Common myeloid progenitor, CD34-positive (primary cell): Measurements from ENCODE around the gene SIGLEC11.
"Not testable (repeated sequence)": the region's sequence is repeated elsewhere in the genome, so short reads cannot be mapped to it uniquely, and the experiment has no call there.

Source experiments
- CTCF ChIA-PET: fragments of 350-600 bp; sonication (Branson Sonifier 250); formaldehyde crosslinking; loops from one replicate; lab custom pipeline; 2021; ENCODE audit warnings: antibody characterized with exemption; lab: Charles Lee
- POLR2A ChIA-PET: fragments of 350-600 bp; sonication (Branson Sonifier 250); formaldehyde crosslinking; loops from one replicate; lab custom pipeline; 2021; ENCODE audit warnings: antibody characterized with exemption; lab: Charles Lee
- DNase-seq, 3 donors: peaks; one replicate each; pipeline versions ENCODE4 v3.0.0 to v3.0.0-alpha.2; 2013
- H3K27ac ChIP-seq, 2 experiments: 1 replicate in 1 of 2; 2 replicates in 1 of 2; pipeline ENCODE4 v1.7.0; 2013; ENCODE audit warnings: inconsistent platforms in 2 of 2, low read length in 2 of 2, mild to moderate bottlenecking in 2 of 2, low read depth in 1 of 2, moderate library complexity in 1 of 2; ENCODE audit not compliant: severe bottlenecking in 2 of 2, insufficient read depth in 1 of 2, poor library complexity in 1 of 2
- H3K27me3 ChIP-seq, 5 experiments: replicated peaks in 2 of 5; 1 replicate in 3 of 5; 2 replicates in 2 of 5; pipeline versions ENCODE4 v1.6.1 to v1.7.0; 2013; ENCODE audit warnings: low read length in 4 of 5, mild to moderate bottlenecking in 2 of 5, moderate library complexity in 2 of 5, inconsistent platforms in 1 of 5; ENCODE audit not compliant: insufficient read depth in 5 of 5, control insufficient read depth in 4 of 5
- H3K36me3 ChIP-seq, 4 experiments: 1 replicate in 2 of 4; 2 replicates in 2 of 4; pipeline versions ENCODE4 v1.6.1 to v1.7.0; 2013; ENCODE audit warnings: low read length in 3 of 4, control low read depth in 1 of 4, mild to moderate bottlenecking in 1 of 4; ENCODE audit not compliant: control insufficient read depth in 4 of 4, insufficient read depth in 4 of 4
- H3K4me1 ChIP-seq, 4 experiments: 1 replicate in 3 of 4; 2 replicates in 1 of 4; pipeline versions ENCODE4 v1.6.1 to v1.7.1; 2013; ENCODE audit warnings: low read length in 3 of 4, mild to moderate bottlenecking in 3 of 4, control low read depth in 1 of 4, inconsistent platforms in 1 of 4, moderate library complexity in 1 of 4; ENCODE audit not compliant: control insufficient read depth in 4 of 4, insufficient read depth in 4 of 4; ENCODE audit errors: control extremely low read depth in 1 of 4
- H3K4me3 ChIP-seq, 7 experiments: 1 replicate in 4 of 7; 2 replicates in 3 of 7; pipeline versions ENCODE4 v1.5.1 to v1.7.0; 2013; ENCODE audit warnings: mild to moderate bottlenecking in 7 of 7, low read length in 6 of 7, moderate library complexity in 6 of 7, inconsistent platforms in 2 of 7, low read depth in 2 of 7, control low read depth in 1 of 7; ENCODE audit not compliant: insufficient read depth in 4 of 7, control insufficient read depth in 1 of 7; ENCODE audit errors: extremely low read depth in 1 of 7
- H3K9me3 ChIP-seq, 5 experiments: 1 replicate in 4 of 5; 2 replicates in 1 of 5; pipeline versions ENCODE4 v1.6.1 to v1.7.1; 2013; ENCODE audit warnings: low read length in 4 of 5, mild to moderate bottlenecking in 2 of 5, inconsistent platforms in 1 of 5, low read depth in 1 of 5, moderate library complexity in 1 of 5; ENCODE audit not compliant: control insufficient read depth in 4 of 5, insufficient read depth in 2 of 5; ENCODE audit errors: control extremely low read depth in 1 of 5
- WGBS: methylation state at CpG from one replicate; pipeline ENCODE4 v1.1.5; 2013; ENCODE audit not compliant: insufficient coverage; 5-methylcytosine and 5-hydroxymethylcytosine counted together

The SIGLEC11 gene

DNA sequence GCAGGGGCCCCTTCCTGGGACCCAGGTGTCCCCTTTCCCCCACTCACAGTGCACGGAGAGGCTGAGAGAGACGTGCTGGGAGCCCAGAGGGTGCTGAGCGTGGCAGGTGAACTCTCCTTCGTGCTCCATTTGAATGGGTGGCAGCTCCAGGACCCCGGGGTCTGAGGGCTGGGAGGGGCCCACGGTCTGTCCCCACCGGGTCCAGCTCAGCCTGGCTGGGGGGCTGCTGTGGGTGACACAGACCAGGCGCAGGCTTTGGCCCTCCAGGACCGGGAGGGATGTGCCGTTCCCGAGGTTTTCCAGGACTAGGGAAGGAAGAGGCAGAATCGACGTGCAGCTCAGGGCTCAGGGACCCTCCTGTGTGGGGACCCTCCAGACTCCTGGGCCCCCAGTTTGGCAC, 2.4 kb downstream of the SIGLEC11 start:
- H3K36me3 ChIP-seq, H3K27me3 ChIP-seq, H3K9me3 ChIP-seq, H3K27ac ChIP-seq, DNase-seq, H3K4me3 ChIP-seq, CTCF ChIA-PET, POLR2A ChIA-PET: not testable (repeated sequence)
- 88% methylated on average over 8 of the region's 13 CpGs for WGBS
- H3K4me1 ChIP-seq: peaks cover 5 to 16% (median 9%) of the 10 kb centered on the region in 4 experiments

DNA sequence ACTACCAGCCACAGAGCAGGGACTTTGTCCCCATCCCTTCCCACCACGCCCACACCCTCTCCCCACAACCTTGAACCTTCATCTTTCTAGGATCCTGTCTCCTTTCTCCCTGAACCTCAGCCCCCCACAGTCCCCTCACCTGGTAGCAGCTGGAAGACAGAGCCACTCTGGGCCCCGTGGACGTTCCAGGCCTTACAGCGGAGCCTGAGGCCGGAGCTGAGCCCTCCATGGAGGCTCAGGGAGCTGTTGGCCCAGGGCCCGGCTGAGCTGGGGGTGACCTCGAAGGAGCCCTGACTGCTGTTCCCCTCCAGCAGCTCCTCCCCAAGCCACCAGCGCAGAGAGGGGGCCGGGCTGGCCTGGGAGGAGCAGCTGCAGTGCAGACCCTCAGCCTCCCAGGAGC, 2.8 kb downstream of the SIGLEC11 start:
- H3K4me1 ChIP-seq: peaks cover 6 to 19% (median 12%) of the 10 kb centered on the region in 4 experiments
- H3K27ac ChIP-seq, DNase-seq, H3K27me3 ChIP-seq, H3K9me3 ChIP-seq, H3K4me3 ChIP-seq, H3K36me3 ChIP-seq, POLR2A ChIA-PET: not testable (repeated sequence)
- CTCF ChIA-PET: interaction anchor here (1.4 kb wide), 1 partner anchor 19 kb away, joined by 3 read pairs; no protein-coding TSS in a partner anchor
- WGBS: 92% methylated on average over 2 of the region's 9 CpGs

DNA sequence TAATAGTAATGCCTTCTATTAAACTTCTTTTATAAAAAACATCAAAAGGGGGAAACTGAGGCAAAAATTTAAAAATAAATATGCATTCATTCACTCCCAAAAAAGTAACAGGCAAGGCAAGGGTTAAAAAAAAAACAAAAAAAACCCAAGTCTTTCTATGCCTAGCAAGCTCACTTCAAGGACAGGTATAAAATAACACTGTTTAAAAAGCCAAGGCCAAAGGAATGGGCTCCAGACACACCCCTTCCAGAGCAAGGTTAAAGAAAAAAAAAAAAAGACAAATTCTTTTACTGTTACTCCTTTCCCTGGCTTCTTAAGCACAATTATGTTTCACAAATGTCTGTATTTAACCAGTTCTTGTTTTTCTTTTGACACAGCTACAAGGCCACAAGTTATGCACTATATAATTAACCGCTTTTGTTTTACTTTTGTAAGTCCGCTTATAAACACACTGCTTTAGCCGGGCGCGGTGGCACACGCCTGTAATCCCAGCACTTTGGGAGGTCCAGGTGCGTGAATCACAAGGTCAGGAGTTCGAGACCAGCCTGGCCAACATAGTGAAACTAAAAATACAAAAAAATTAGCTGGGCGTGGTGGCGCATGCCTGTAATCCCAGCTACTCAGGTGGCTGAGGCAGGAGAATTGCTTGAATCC, 3.6 kb downstream of the SIGLEC11 start:
- Histone ChIP-seq H3K27ac (no peak overlapping the region), H3K4me3 (no peak overlapping the region), H3K9me3 (peaks cover 0 to 3% (median 0%) of the 10 kb centered on the region in 5 experiments), H3K36me3 (no peaks in the 10 kb centered on the region), H3K27me3 (peaks cover 0 to 5% (median 0%) of the 10 kb centered on the region in 5 experiments), H3K4me1 (peaks cover 6 to 23% (median 15%) of the 10 kb centered on the region in 4 experiments)
- 96% methylated on average over 8 of the region's 10 CpGs for WGBS
- POLR2A ChIA-PET: no interaction called here
- DNase-seq: no peak
- CTCF ChIA-PET: interaction anchor here (1.4 kb wide), 1 partner anchor 18 kb away, joined by 3 read pairs; no protein-coding TSS in a partner anchor

DNA sequence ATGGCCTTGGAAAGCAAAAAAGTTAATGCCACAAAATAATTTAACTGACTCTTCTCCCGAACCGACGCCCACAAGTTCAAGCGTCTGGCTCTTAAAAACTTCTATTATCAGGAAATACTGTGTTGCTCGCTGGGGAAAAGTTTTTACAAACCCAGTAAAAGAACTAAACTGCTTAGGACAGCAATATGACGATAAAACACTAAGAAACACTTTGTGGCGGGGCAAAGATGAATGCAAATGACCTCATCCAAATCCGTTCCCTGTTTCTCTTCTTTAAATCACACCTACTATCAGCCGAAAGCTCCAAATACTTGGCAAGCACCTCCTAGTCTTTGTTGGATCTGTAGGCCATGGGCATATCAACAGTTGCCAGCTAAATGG, 4.9 kb downstream of the SIGLEC11 start:
- no peak for DNase-seq
- CTCF ChIA-PET: no interaction called here
- no peaks in the 10 kb centered on the region for H3K36me3 ChIP-seq
- H3K4me3 ChIP-seq: no peak overlapping the region
- peaks cover 0 to 5% (median 0%) of the 10 kb centered on the region in 5 experiments for H3K27me3 ChIP-seq
- no peaks in the 10 kb centered on the region for H3K9me3 ChIP-seq
- H3K4me1 ChIP-seq: peaks cover 6 to 23% (median 15%) of the 10 kb centered on the region in 4 experiments
- no peak overlapping the region for H3K27ac ChIP-seq
- POLR2A ChIA-PET: no interaction called here
- WGBS: 94% methylated on average over 9 of the region's 9 CpGs

DNA sequence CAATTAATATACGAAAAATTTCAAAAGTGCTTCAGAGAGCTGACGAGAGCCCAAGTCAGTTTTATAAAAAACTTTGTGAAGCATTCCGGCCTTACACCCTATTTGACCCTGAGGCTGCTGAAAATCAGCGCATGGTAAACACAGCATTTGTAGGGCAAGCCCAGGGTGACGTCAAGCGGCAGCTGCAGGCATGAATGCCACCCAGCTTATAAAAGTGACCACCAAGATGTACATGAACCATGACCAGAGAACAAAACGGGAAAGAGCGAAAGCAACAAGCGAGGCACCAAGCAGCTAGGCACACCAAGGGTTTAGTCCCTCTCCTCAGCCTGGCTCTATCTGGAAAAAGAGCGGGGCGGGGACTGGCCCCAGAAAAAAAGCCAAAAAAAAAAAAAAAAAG, 6.0 kb downstream of the SIGLEC11 start:
- H3K4me3 ChIP-seq: no peak overlapping the region
- H3K4me1 ChIP-seq: peaks cover 6 to 23% (median 15%) of the 10 kb centered on the region in 4 experiments
- ChIA-PET CTCF (no interaction called here), POLR2A (no interaction called here)
- H3K27me3 ChIP-seq: peaks cover 0 to 5% (median 0%) of the 10 kb centered on the region in 5 experiments
- H3K9me3 ChIP-seq: no peaks in the 10 kb centered on the region
- H3K36me3 ChIP-seq: no peaks in the 10 kb centered on the region
- no peak for DNase-seq
- H3K27ac ChIP-seq: no peak overlapping the region
- WGBS: 97% methylated on average over 11 of the region's 11 CpGs

DNA sequence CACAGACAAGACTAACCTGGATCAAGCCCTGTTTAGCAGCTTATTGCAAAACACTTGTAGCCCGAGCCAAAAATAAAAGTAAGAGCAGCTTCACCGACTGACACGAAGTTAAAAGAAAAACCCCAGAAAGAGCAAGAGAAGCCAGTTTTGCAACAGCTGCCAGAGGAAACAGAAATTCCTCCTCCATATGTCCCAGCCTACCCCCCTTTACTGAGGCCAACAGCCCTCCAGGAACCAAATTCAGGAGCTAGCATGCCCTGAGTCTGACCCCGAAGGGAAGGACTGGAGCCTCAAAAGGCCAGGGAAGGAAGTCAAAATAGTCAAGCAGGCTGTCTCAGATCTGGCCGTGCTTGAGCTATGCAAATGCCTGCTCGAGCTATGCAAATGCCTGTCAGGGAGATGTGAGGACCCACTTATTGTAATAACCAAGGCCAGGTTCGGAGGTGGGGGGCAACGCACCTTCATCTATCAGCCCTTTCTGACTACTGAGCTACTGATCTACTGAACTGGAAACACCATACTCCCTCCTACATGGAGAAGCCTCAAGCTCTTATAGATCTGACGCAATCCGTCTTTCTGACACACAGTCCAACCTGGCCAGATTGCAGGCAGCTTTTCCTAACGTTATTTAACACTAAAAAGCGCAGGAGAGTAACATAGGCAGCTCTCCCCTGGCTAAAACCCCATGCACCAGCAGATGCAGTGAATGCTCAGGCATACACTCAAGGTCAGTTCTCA, 6.7 kb downstream of the SIGLEC11 start:
- ChIA-PET CTCF (interaction anchor here (0.6 to 2.9 kb wide), 3 partner anchors 11 to 31 kb away, joined by 3 to 7 read pairs (median 6); no protein-coding TSS in a partner anchor), POLR2A (no interaction called here)
- no peak for DNase-seq
- peak overlapping the region in 1 of 7 experiments; percentile 20 for H3K4me3 ChIP-seq
- H3K9me3 ChIP-seq: no peaks in the 10 kb centered on the region
- WGBS: 32% methylated on average over 12 of the region's 12 CpGs
- no peaks in the 10 kb centered on the region for H3K36me3 ChIP-seq
- no peak overlapping the region for H3K27ac ChIP-seq
- H3K27me3 ChIP-seq: peaks cover 0 to 5% (median 0%) of the 10 kb centered on the region in 5 experiments
- H3K4me1 ChIP-seq: peaks cover 6 to 23% (median 15%) of the 10 kb centered on the region in 4 experiments

DNA sequence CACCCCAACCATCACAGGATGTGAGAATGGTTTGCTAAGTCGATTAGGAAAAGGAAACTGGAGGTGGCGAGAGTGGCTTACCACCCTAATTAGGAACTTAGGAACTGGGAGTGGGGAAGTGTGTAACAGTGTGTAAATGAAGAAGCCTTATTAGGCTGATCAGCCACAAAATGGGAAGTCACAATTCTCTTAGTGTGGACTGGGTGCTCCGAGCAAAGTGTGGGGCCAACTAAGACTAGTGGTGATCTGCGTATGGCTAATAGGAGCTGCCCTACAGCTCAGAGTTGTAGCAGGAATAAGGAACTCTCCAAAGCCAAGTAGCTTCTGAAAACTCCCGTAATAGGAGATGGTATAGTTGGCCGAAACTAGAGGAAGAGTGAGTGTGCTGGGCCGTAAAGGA, 7.6 kb downstream of the SIGLEC11 start:
- Histone ChIP-seq H3K4me3 (no peak overlapping the region), H3K27me3 (peaks cover 0 to 5% (median 0%) of the 10 kb centered on the region in 5 experiments), H3K4me1 (peaks cover 6 to 23% (median 15%) of the 10 kb centered on the region in 4 experiments), H3K9me3 (no peaks in the 10 kb centered on the region), H3K36me3 (no peaks in the 10 kb centered on the region), H3K27ac (no peak overlapping the region)
- POLR2A ChIA-PET: no interaction called here
- CTCF ChIA-PET: interaction anchor here (1.1 to 2.9 kb wide), 2 partner anchors 10 to 32 kb away, joined by 3 to 7 read pairs; no protein-coding TSS in a partner anchor
- no peak for DNase-seq
- 73% methylated on average over 6 of the region's 7 CpGs for WGBS
